Sigmoid colon (tissue), 3 donors: ENCODE results near the gene TECPR2.

Experiments
- POLR2A ChIP-seq, 2 donors: fragments of 450-650 bp; IDR thresholded peaks; one replicate each; pipeline ENCODE4 v1.6.1; 2016; ENCODE audit warnings: antibody characterized with exemption in 2 of 2, mild to moderate bottlenecking in 2 of 2, moderate library complexity in 2 of 2
- TF ChIP-seq, protein P1 (sequence below), 4 experiments: fragments of 450-650 bp in 3 of 4; fragments of 200-600 bp in 1 of 4; IDR thresholded peaks; one replicate each; pipeline ENCODE4 v1.5.1; 2016 to 2019; ENCODE audit warnings: antibody characterized with exemption in 4 of 4, mild to moderate bottlenecking in 3 of 4, moderate library complexity in 2 of 4

DNA sequence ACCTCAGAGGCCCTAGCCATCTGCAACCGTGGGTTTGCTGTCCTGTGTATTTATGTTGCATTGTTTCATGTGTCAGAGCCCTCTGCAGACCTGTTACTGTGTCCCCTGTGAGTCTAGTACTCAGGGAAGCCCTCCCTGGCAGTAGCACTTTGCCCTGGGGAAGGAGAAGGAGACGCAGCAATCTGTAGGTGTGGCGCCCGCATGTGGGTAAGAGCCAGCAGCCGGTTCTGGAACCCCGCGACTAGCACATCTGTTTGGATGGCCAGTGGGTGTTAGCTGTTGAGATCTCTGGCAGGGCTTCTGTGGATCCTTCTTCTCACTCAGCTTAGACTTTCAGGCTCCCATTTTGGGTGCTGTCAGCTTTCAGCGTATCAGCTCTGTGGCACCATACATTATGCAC lies 57.0 kb downstream of the TECPR2 start:
- TF ChIP-seq, protein P1, sequence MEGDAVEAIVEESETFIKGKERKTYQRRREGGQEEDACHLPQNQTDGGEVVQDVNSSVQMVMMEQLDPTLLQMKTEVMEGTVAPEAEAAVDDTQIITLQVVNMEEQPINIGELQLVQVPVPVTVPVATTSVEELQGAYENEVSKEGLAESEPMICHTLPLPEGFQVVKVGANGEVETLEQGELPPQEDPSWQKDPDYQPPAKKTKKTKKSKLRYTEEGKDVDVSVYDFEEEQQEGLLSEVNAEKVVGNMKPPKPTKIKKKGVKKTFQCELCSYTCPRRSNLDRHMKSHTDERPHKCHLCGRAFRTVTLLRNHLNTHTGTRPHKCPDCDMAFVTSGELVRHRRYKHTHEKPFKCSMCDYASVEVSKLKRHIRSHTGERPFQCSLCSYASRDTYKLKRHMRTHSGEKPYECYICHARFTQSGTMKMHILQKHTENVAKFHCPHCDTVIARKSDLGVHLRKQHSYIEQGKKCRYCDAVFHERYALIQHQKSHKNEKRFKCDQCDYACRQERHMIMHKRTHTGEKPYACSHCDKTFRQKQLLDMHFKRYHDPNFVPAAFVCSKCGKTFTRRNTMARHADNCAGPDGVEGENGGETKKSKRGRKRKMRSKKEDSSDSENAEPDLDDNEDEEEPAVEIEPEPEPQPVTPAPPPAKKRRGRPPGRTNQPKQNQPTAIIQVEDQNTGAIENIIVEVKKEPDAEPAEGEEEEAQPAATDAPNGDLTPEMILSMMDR (IDR thresholded peaks at IDR 0.05): no peak
- no peak for TF ChIP-seq POLR2A (IDR thresholded peaks at IDR 0.05)
